ENCODE measurements around the gene YEATS4.

GRCh38 chr12:69351462-69352236 is 7.9 kb upstream of the YEATS4 start:
- no peak for TF ChIP-seq JUNB (IDR thresholded peaks at IDR 0.05; ENCODE audit: unreplicated experiment)
- no peak for TF ChIP-seq REST (IDR thresholded peaks at IDR 0.05; ENCODE audit: unreplicated experiment)
- no peak for TF ChIP-seq CTCF (conservative IDR thresholded peaks at IDR 0.05; ENCODE audit: low read depth in 2 of 2)
- no peak for TF ChIP-seq STAT1 (IDR thresholded peaks at IDR 0.05; ENCODE audit: unreplicated experiment)
